ENCODE data around the gene ARHGEF2.

DNA sequence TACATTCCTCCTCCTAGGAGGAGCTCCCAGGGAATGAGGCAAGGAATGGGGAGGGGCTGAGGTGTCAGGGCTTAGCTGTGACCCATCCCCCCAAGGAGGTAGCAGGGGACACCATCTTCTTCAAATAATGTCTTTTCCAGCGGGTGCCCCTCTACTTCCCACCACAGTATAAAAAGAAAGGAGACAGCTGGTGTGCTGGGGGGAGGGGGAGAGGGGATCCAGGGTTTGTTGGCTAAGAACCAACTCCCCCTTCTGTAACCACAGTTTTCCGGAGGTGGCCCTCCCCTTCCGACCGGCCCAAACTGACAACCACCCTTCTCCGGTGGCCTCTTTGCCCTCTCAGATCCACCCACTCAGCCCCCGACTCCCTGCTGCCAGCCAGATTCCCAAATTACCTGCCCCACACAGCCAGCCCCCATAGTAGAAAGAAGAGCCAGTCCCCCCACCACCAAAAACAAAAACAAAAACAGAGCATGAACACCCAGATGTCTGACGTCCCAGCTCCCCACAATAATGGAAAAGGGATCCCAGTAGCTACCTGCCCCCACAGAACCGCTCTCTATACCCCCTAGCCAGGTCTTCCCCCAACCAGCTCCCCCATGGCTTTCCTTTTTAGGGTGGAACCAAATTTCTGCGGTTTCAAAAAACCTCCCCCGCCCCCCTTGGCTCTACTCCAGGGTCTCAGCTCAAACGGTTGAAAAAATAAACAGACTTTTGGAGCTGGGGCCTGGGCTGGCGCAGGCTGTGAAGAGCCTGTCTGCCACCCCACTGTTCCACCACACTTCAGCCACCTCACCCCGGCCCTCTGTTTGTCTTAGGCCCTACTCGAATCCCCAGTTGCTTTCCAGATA is 2.1 kb downstream of the ARHGEF2 start:
- TF ChIP-seq EZH2 (IDR thresholded peaks at IDR 0.05; ENCODE audit: borderline replicate concordance) (no peak), EZH2phosphoT487 (IDR thresholded peaks at IDR 0.05; ENCODE audit: low read depth, severe bottlenecking, unreplicated experiment) (no peak)
- TF ChIP-seq, protein P1, sequence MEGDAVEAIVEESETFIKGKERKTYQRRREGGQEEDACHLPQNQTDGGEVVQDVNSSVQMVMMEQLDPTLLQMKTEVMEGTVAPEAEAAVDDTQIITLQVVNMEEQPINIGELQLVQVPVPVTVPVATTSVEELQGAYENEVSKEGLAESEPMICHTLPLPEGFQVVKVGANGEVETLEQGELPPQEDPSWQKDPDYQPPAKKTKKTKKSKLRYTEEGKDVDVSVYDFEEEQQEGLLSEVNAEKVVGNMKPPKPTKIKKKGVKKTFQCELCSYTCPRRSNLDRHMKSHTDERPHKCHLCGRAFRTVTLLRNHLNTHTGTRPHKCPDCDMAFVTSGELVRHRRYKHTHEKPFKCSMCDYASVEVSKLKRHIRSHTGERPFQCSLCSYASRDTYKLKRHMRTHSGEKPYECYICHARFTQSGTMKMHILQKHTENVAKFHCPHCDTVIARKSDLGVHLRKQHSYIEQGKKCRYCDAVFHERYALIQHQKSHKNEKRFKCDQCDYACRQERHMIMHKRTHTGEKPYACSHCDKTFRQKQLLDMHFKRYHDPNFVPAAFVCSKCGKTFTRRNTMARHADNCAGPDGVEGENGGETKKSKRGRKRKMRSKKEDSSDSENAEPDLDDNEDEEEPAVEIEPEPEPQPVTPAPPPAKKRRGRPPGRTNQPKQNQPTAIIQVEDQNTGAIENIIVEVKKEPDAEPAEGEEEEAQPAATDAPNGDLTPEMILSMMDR (IDR thresholded peaks at IDR 0.05; ENCODE audit: poor library complexity): no peak

All from hepatocyte (in vitro differentiated cells).